ENCODE results near the gene STAT5A. TPM values are rescaled to one million over a fixed set of nuclear protein-coding genes. Genes with fewer than 3 reads are reported as not detected.

Gene STAT5A
- polyA plus RNA-seq, 1 donor from 2014 or later: 0.28 TPM

DNA sequence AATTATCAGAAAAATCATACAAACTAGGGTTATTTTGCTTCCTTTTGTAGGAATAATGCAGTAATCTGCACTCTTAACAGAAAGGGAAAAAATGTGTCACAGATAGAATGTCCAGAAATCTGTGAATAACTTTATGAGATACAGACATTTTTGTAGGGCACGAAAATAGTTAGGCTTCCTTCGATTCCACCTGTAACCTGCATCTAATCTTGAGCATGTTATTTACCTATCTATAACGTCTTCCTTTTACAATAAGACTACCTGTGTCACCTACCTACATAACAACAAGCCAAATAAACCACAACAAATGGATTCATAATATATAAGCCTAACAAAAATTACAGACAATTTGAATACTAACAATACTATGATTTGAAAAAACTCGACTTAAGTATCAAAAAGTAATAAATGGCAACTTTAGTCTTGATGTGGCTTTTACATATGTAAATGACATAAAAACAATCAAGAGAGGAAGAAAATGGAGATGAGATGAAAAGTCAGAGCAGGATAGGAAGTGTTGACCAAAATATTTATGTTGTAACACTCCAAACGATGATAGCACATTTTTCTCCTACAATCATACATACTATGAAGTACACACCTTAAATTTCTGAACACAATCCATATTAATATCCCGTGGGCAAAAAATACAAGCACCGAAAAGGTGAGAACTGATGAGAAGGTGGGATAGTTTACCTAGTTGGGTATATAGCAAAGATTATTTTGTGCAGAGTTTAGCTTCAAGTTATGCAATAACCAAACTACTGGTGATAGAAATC lies 14.6 kb upstream of the STAT5A start:
- Histone ChIP-seq H3K79me2 (replicated peaks; ENCODE audit: insufficient read depth, low read length) (peaks cover 63% of the 10 kb centered on the region), H4K20me1 (ENCODE audit: insufficient read depth) (peaks cover 5% of the 10 kb centered on the region), H3K9me3 (ENCODE audit: low read length) (no peaks in the 10 kb centered on the region)

DNA sequence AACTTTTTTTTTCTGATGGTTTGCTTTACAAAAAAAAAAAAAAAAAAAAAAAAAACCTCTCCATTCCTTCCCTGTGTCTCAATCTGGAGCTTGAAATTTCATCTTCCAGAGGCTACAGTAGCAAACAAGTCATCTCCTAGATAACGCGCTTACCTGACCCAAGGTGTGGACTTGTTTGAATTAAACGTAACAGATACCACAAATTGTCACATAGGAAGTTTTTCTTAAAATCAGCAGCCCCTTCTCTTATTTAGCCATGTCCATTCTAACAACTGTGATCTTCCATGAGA lies 14.1 kb upstream of the STAT5A start:
- peak overlapping the region; percentile 95 for H3K4me2 ChIP-seq (ENCODE audit: low read length)
- H4K20me1 ChIP-seq (ENCODE audit: insufficient read depth): peaks cover 5% of the 10 kb centered on the region
- TF ChIP-seq SMC3 (conservative IDR thresholded peaks at IDR 0.05; ENCODE audit: poor library complexity) (no peak), TAF1 (IDR thresholded peaks at IDR 0.05; ENCODE audit: low read depth) (no peak), CTCF (IDR thresholded peaks at IDR 0.05; ENCODE audit: poor library complexity, severe bottlenecking) (no peak), REST (IDR thresholded peaks at IDR 0.05; ENCODE audit: borderline replicate concordance) (no peak), EP300 (conservative IDR thresholded peaks at IDR 0.05; ENCODE audit: poor library complexity, severe bottlenecking) (no peak)

More for the DNA sequence above, 14.6 kb upstream of the STAT5A start:
- Histone ChIP-seq H3F3A (ENCODE audit: insufficient read depth, low read length, poor library complexity, severe bottlenecking) (no peaks in the 10 kb centered on the region), H2AFZ (ENCODE audit: low read depth, low read length) (no peak overlapping the region), H3K27me3 (ENCODE audit: insufficient read depth, low read depth, low read length) (no peaks in the 10 kb centered on the region), H3K4me2 (ENCODE audit: low read length) (peak overlapping the region; percentile 95), H3K9ac (ENCODE audit: low read length) (no peak overlapping the region), H3K27ac (ENCODE audit: low read length) (no peak overlapping the region), H3K36me3 (ENCODE audit: insufficient read depth, low read length) (no peaks in the 10 kb centered on the region), H3K9me2 (ENCODE audit: insufficient read depth, low read length) (no peaks in the 10 kb centered on the region), H3K4me3 (ENCODE audit: low read length) (peak overlapping the region; percentile 67)
- TF ChIP-seq REST (IDR thresholded peaks at IDR 0.05; ENCODE audit: borderline replicate concordance) (no peak), TAF1 (IDR thresholded peaks at IDR 0.05; ENCODE audit: low read depth) (no peak), EZH2 (IDR thresholded peaks at IDR 0.05; ENCODE audit: borderline replicate concordance, insufficient read depth, low read length, poor library complexity, severe bottlenecking) (no peak), CTCF (IDR thresholded peaks at IDR 0.05; ENCODE audit: poor library complexity, severe bottlenecking) (no peak), EP300 (conservative IDR thresholded peaks at IDR 0.05; ENCODE audit: poor library complexity, severe bottlenecking) (no peak), RAD21 (conservative IDR thresholded peaks at IDR 0.05) (no peak), MXI1 (conservative IDR thresholded peaks at IDR 0.05; ENCODE audit: poor library complexity, severe bottlenecking) (no peak), SMC3 (conservative IDR thresholded peaks at IDR 0.05; ENCODE audit: poor library complexity) (no peak), POLR2AphosphoS5 (IDR thresholded peaks at IDR 0.05) (no peak)

More for the DNA sequence above, 14.1 kb upstream of the STAT5A start:
- Histone ChIP-seq H3K79me2 (replicated peaks; ENCODE audit: insufficient read depth, low read length) (peaks cover 58% of the 10 kb centered on the region), H3K36me3 (ENCODE audit: insufficient read depth, low read length) (no peaks in the 10 kb centered on the region), H2AFZ (ENCODE audit: low read depth, low read length) (no peak overlapping the region), H3K27me3 (ENCODE audit: insufficient read depth, low read depth, low read length) (no peaks in the 10 kb centered on the region), H3F3A (ENCODE audit: insufficient read depth, low read length, poor library complexity, severe bottlenecking) (no peaks in the 10 kb centered on the region), H3K9me2 (ENCODE audit: insufficient read depth, low read length) (no peaks in the 10 kb centered on the region), H3K9me3 (ENCODE audit: low read length) (no peaks in the 10 kb centered on the region), H3K9ac (ENCODE audit: low read length) (peak overlapping the region; percentile 77), H3K27ac (ENCODE audit: low read length) (peak overlapping the region; percentile 90), H3K4me3 (ENCODE audit: low read length) (peak overlapping the region; percentile 67)
